A673 (cell line): ENCODE results near the gene GLDC.

Source experiments
- CTCF ChIP-seq: fragments of 300-800, 200-600 bp; sonication (generic); conservative IDR thresholded peaks from 2 replicates; pipeline ENCODE4 v1.5.1; 2017; ENCODE audit warnings: low read depth, mild to moderate bottlenecking, antibody characterized with exemption, low read length, moderate library complexity, mixed read lengths
- EZH2 ChIP-seq: fragments of 200-600 bp; sonication (generic); IDR thresholded peaks from 2 replicates; pipeline ENCODE4 v1.6.1; 2017; ENCODE audit warnings: borderline replicate concordance, low read depth, mild to moderate bottlenecking, mixed read lengths, antibody characterized with exemption, low read length; ENCODE audit not compliant: poor library complexity, severe bottlenecking

DNA sequence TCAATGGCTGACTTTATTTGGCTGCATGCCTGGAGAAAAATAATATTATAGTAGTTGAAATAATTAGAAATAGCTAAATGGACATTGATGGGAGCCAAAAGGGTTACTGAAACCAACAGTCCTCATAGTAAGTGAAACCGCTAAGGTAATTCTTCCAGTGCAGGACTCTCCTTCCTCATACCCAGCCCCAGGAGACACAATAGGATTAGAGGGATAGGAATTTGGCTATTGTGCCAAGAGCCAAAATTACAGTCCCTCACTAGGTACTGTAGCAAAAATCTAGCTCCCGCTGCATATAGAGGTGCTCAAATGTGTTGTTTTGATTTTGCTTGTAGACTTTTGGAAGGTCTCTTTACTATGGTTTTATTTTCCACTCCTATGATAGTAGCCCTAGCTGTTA, 20.2 kb downstream of the GLDC start:
- TF ChIP-seq CTCF (no peak), EZH2 (no peak)
